CD14-positive monocyte (primary cell): ENCODE results near the gene RNF187. TPM values are rescaled to one million over a fixed set of nuclear protein-coding genes. Genes with fewer than 3 reads are reported as not detected.

Experiments used
- DNase-seq, 3 donors: peaks; one replicate each; pipeline ENCODE4 v3.0.0-alpha.2; 2011 to 2022
- H2AFZ ChIP-seq: 2 replicates; pipeline ENCODE4 v1.6.0; 2012; ENCODE audit warnings: mild to moderate bottlenecking, low read depth, low read length, inconsistent platforms; ENCODE audit not compliant: insufficient read depth, poor library complexity, severe bottlenecking
- H3K27ac ChIP-seq, 2 donors: 1 replicate in 1 of 2; 2 replicates in 1 of 2; pipeline ENCODE4 v1.5.1; 2012 to 2013; ENCODE audit warnings: low read length in 2 of 2, control low read depth in 1 of 2, inconsistent platforms in 1 of 2, low read depth in 1 of 2, mild to moderate bottlenecking in 1 of 2
- H3K27me3 ChIP-seq, 2 donors: one replicate each; pipeline versions ENCODE4 v1.6.0 to v1.6.1; 2011 to 2013; ENCODE audit warnings: low read length in 2 of 2; ENCODE audit not compliant: control insufficient read depth in 2 of 2, insufficient read depth in 2 of 2
- H3K36me3 ChIP-seq, 2 donors: replicated peaks in 1 of 2; 1 replicate in 1 of 2; 2 replicates in 1 of 2; pipeline versions ENCODE4 v1.5.1 to v1.6.1; 2012 to 2013; ENCODE audit warnings: low read length in 2 of 2, control low read depth in 1 of 2, inconsistent platforms in 1 of 2, mild to moderate bottlenecking in 1 of 2; ENCODE audit not compliant: insufficient read depth in 2 of 2, control insufficient read depth in 1 of 2
- H3K4me1 ChIP-seq, 2 donors: 1 replicate in 1 of 2; 2 replicates in 1 of 2; pipeline versions ENCODE4 v1.5.1 to v1.6.1; 2012 to 2013; ENCODE audit warnings: low read length in 2 of 2, control low read depth in 1 of 2, inconsistent platforms in 1 of 2, mild to moderate bottlenecking in 1 of 2, moderate library complexity in 1 of 2; ENCODE audit not compliant: insufficient read depth in 2 of 2, control insufficient read depth in 1 of 2
- H3K4me2 ChIP-seq: replicated peaks from 2 replicates; pipeline ENCODE3; 2012; ENCODE audit warnings: low read length, moderate library complexity, mild to moderate bottlenecking; ENCODE audit not compliant: poor library complexity, severe bottlenecking; ENCODE audit errors: extremely low read depth
- H3K4me3 ChIP-seq, 3 experiments: fragments of 200-600 bp in 1 of 3; sonication (generic) in 1 of 3; replicated peaks in 1 of 3; 1 replicate in 2 of 3; 2 replicates in 1 of 3; pipeline ENCODE4 v1.5.1; 2011 to 2013; ENCODE audit warnings: low read length in 3 of 3, mild to moderate bottlenecking in 3 of 3, control low read depth in 2 of 3, low read depth in 2 of 3, inconsistent platforms in 1 of 3, moderate library complexity in 1 of 3
- H3K79me2 ChIP-seq: 2 replicates; pipeline ENCODE4 v1.6.0; 2012; ENCODE audit warnings: mild to moderate bottlenecking, control low read depth, inconsistent platforms, low read length, moderate library complexity; ENCODE audit not compliant: insufficient read depth
- H3K9ac ChIP-seq: 2 replicates; pipeline ENCODE4 v1.6.0; 2017; ENCODE audit warnings: low read length, mild to moderate bottlenecking; ENCODE audit not compliant: insufficient read depth, poor library complexity, severe bottlenecking
- H3K9me3 ChIP-seq, 2 donors: replicated peaks in 1 of 2; 1 replicate in 1 of 2; 2 replicates in 1 of 2; pipeline versions ENCODE4 v1.5.1 to v1.6.1; 2012 to 2013; ENCODE audit warnings: low read length in 2 of 2, control low read depth in 1 of 2; ENCODE audit not compliant: control insufficient read depth in 1 of 2, insufficient read depth in 1 of 2
- H4K20me1 ChIP-seq: 2 replicates; pipeline ENCODE4 v1.6.0; 2012; ENCODE audit warnings: mild to moderate bottlenecking, low read length, control low read depth, moderate library complexity; ENCODE audit not compliant: insufficient read depth
- H3K27ac Mint-ChIP-seq, 7 donors: one replicate each; pipeline ENCODE4 v1.8.0; 2020; ENCODE audit warnings: mild to moderate bottlenecking in 7 of 7, mixed read lengths in 7 of 7, moderate library complexity in 6 of 7, inconsistent platforms in 2 of 7
- H3K27me3 Mint-ChIP-seq, 3 donors: one replicate each; pipeline ENCODE4 v1.8.0; 2021 to 2022; ENCODE audit warnings: low read depth in 3 of 3, mild to moderate bottlenecking in 3 of 3, mixed read lengths in 3 of 3, moderate library complexity in 3 of 3, inconsistent platforms in 1 of 3
- H3K36me3 Mint-ChIP-seq, 2 donors: one replicate each; pipeline ENCODE4 v1.8.0; 2020; ENCODE audit warnings: mixed read lengths in 2 of 2, inconsistent platforms in 1 of 2, mild to moderate bottlenecking in 1 of 2
- H3K4me1 Mint-ChIP-seq: one replicate; pipeline ENCODE4 v1.8.0; 2020; ENCODE audit warnings: mild to moderate bottlenecking, mixed read lengths
- H3K4me3 Mint-ChIP-seq, 2 donors: one replicate each; pipeline ENCODE4 v1.8.0; 2020; ENCODE audit warnings: mild to moderate bottlenecking in 2 of 2, mixed read lengths in 2 of 2, moderate library complexity in 1 of 2
- H3K9me3 Mint-ChIP-seq, 7 donors: one replicate each; pipeline ENCODE4 v1.8.0; 2020 to 2022; ENCODE audit warnings: mixed read lengths in 7 of 7, mild to moderate bottlenecking in 6 of 7, moderate library complexity in 6 of 7, inconsistent platforms in 2 of 7
- WGBS: methylation state at CpG from one replicate; pipeline ENCODE4 v1.1.5; 2013; ENCODE audit warnings: missing lambda C conversion rate; ENCODE audit not compliant: insufficient coverage; 5-methylcytosine and 5-hydroxymethylcytosine counted together
- intact Hi-C, 2 donors: fragments of 100-400 bp; cut with micrococcal nuclease; formaldehyde crosslinking; loops; one replicate each; pipeline versions ENCODE4 v1.15.0 to v1.15.1; 2023
- polyA plus RNA-seq, 3 donors: library from polyadenylated mRNA; depleted of rRNA in 1 of 3; unstranded in 2 of 3; stranded (reverse) in 1 of 3; fragments of 300-500 nt in 2 of 3; fragments of >200 nt in 1 of 3; fragmentation: Illumina TruSeq in 2 of 3; gene quantifications; 1 replicate in 2 of 3; 2 replicates in 1 of 3; pipeline ENCODE4 v1.2.3, GENCODE V29; 2012 to 2021
- TF ChIP-seq, protein P1 (sequence below): fragments of 200-600 bp; IDR thresholded peaks from one replicate; pipeline ENCODE4 v1.8.0; 2022; ENCODE audit warnings: antibody characterized with exemption, mild to moderate bottlenecking

Gene RNF187
- polyA plus RNA-seq, 3 donors: 5.9 to 27.6 (median 24.6) TPM

DNA sequence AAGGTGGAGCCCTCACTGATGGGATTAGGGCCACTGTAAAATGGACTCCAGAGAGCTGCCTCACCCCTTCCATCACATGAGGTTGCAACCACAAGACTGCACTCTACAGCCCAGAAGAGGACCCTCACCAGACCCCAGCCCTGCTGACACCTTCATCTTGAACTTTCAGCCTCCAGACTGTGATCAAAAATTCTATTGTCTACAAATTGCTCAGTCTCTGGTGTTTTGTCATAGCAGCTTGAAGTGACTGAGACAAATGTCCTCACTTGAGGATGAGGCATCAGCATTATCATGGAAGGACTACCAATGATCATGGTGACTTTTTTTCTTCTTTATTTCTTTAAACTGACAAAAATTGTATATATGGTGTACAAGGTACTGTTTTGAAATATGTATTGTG, 43.8 kb upstream of the RNF187 start:
- no peak overlapping the region for H3K27ac ChIP-seq
- no peaks in the 10 kb centered on the region for H3K36me3 ChIP-seq
- no peak overlapping the region for H3K4me2 ChIP-seq
- H4K20me1 ChIP-seq: no peaks in the 10 kb centered on the region
- no peaks in the 10 kb centered on the region for H3K9me3 ChIP-seq
- Mint-ChIP-seq H3K27me3 (peaks cover 45 to 82% (median 55%) of the 10 kb centered on the region in 3 donors), H3K27ac (no peak overlapping the region), H3K4me3 (no peak overlapping the region), H3K36me3 (no peaks in the 10 kb centered on the region), H3K4me1 (peaks cover 12% of the 10 kb centered on the region), H3K9me3 (peaks cover 0 to 20% (median 6%) of the 10 kb centered on the region in 7 donors)
- H2AFZ ChIP-seq: no peak overlapping the region
- DNase-seq: no peak
- intact Hi-C loops: no loop called here
- H3K79me2 ChIP-seq: no peaks in the 10 kb centered on the region
- H3K4me3 ChIP-seq: no peak overlapping the region
- TF ChIP-seq, protein P1, sequence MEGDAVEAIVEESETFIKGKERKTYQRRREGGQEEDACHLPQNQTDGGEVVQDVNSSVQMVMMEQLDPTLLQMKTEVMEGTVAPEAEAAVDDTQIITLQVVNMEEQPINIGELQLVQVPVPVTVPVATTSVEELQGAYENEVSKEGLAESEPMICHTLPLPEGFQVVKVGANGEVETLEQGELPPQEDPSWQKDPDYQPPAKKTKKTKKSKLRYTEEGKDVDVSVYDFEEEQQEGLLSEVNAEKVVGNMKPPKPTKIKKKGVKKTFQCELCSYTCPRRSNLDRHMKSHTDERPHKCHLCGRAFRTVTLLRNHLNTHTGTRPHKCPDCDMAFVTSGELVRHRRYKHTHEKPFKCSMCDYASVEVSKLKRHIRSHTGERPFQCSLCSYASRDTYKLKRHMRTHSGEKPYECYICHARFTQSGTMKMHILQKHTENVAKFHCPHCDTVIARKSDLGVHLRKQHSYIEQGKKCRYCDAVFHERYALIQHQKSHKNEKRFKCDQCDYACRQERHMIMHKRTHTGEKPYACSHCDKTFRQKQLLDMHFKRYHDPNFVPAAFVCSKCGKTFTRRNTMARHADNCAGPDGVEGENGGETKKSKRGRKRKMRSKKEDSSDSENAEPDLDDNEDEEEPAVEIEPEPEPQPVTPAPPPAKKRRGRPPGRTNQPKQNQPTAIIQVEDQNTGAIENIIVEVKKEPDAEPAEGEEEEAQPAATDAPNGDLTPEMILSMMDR: no peak
- no peak overlapping the region for H3K9ac ChIP-seq
- peaks cover 20 to 60% of the 10 kb centered on the region in 2 donors for H3K27me3 ChIP-seq
- H3K4me1 ChIP-seq: peaks cover 8 to 12% of the 10 kb centered on the region in 2 donors

DNA sequence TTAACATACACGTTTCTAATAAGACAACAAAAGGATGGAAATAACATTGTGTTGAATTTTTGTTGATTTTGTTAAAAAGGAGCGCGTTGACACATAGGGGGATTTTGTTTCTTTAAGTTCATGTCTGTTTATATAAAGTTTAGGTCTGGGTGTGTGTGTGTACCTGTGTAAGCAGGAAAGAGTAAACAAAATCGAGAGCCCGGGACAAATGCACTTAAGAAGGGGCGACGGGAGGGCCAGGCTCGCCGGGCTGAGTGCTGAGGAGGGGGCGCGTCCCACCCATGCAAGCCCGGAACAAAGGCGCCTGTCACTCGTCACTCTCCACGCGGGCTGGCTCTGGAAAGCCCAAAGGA, 41.7 kb upstream of the RNF187 start:
- Histone ChIP-seq H3K4me2 (peak overlapping the region; percentile 73), H3K4me3 (peak overlapping the region in 1 of 3 experiments; percentile 68), H4K20me1 (no peaks in the 10 kb centered on the region), H3K9me3 (no peaks in the 10 kb centered on the region), H3K27ac (no peak overlapping the region), H3K4me1 (peaks cover 8 to 12% of the 10 kb centered on the region in 2 donors), H3K36me3 (no peaks in the 10 kb centered on the region), H2AFZ (peak overlapping the region; percentile 68), H3K9ac (no peak overlapping the region), H3K27me3 (peaks cover 20 to 62% of the 10 kb centered on the region in 2 donors), H3K79me2 (no peaks in the 10 kb centered on the region)
- H3K9me3 Mint-ChIP-seq: peaks cover 0 to 20% (median 6%) of the 10 kb centered on the region in 7 donors
- peaks cover 43 to 77% (median 57%) of the 10 kb centered on the region in 3 donors for H3K27me3 Mint-ChIP-seq
- TF ChIP-seq, protein P1: no peak
- DNase-seq: no peak
- peaks cover 12% of the 10 kb centered on the region for H3K4me1 Mint-ChIP-seq
- no peaks in the 10 kb centered on the region for H3K36me3 Mint-ChIP-seq
- peak overlapping the region in 2 of 7 donors; percentile 40 to 52 for H3K27ac Mint-ChIP-seq
- WGBS: 10% methylated on average over 13 of the region's 16 CpGs
- intact Hi-C loops: loop anchor here in 1 of 2 donors (5.0 kb wide), 1 partner anchor 33 kb away; no protein-coding TSS in a partner anchor
- peak overlapping the region; percentile 39 to 87 for H3K4me3 Mint-ChIP-seq
